GM10248 (cell line): ENCODE results near the gene SIGLEC7.

Experiments
- CTCF ChIA-PET: fragments of 300-600 bp; sonication (Branson Sonifier 250); formaldehyde crosslinking; extraction: SDS; loops from one replicate; lab custom pipeline; 2021; ENCODE audit warnings: antibody characterized with exemption; lab: Yijun Ruan, JAX
- POLR2A ChIA-PET: fragments of 350-650 bp; sonication (Branson Sonifier 250); formaldehyde crosslinking; extraction: SDS; loops from one replicate; lab custom pipeline; 2020; ENCODE audit warnings: antibody characterized with exemption; lab: Yijun Ruan, JAX
- DNase-seq: peaks from one replicate; pipeline ENCODE4 v3.0.0; 2012; ENCODE audit errors: extremely low spot score
- TF ChIP-seq, protein P1 (sequence below): IDR thresholded peaks from 2 replicates; pipeline ENCODE4 v1.5.1; 2012; ENCODE audit warnings: mild to moderate bottlenecking, low read depth; ENCODE audit errors: extremely low read depth, missing control alignments, control extremely low read depth

The SIGLEC7 gene

DNA sequence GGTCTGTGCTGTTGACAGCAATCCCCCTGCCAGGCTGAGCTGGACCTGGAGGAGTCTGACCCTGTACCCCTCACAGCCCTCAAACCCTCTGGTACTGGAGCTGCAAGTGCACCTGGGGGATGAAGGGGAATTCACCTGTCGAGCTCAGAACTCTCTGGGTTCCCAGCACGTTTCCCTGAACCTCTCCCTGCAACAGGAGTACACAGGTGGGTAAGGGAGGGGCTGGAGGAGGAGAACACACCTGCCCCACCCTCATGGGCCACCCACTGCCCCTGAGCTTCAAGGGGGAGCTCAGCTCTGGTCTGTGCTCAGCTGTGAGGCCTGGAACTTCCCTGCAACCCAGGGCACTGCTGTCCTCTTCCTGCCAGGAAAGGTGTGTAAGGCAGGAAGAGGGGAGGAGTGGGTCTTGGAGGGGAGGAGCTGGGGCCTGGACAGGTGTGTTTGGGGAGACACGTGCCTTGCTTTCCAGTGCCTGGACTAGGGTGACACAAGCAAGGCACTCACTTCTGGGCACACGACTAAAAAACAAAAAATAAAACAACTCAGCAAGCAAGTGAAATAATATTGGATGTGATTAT, 3.9 kb downstream of the SIGLEC7 start:
- POLR2A ChIA-PET = no interaction called here
- DNase-seq = no peak
- CTCF ChIA-PET = interaction anchor here (0.7 to 8.1 kb wide), 2 partner anchors 11 to 12 kb away, joined by 3 to 49 read pairs; no protein-coding TSS in a partner anchor

DNA sequence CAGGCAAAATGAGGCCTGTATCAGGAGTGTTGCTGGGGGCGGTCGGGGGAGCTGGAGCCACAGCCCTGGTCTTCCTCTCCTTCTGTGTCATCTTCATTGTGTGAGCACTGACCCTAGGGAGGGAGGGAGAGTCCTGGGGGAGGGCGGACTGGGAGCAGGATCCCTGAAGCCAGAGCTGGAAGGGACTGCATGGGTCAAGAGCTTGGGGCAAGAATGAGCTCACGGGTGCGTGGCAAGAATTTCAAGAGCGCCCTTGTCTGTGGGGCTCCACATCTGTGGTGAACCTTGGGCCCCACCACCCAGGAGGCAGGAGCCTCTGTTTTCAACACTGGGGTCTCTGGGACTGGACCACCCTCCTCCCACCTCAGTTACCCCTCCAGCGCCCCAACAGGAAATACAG, 4.7 kb downstream of the SIGLEC7 start:
- ChIA-PET CTCF (interaction anchor here (0.8 to 8.1 kb wide), 2 partner anchors 11 to 113 kb away, joined by 4 to 49 read pairs; no protein-coding TSS in a partner anchor), POLR2A (no interaction called here)
- TF ChIP-seq, protein P1, sequence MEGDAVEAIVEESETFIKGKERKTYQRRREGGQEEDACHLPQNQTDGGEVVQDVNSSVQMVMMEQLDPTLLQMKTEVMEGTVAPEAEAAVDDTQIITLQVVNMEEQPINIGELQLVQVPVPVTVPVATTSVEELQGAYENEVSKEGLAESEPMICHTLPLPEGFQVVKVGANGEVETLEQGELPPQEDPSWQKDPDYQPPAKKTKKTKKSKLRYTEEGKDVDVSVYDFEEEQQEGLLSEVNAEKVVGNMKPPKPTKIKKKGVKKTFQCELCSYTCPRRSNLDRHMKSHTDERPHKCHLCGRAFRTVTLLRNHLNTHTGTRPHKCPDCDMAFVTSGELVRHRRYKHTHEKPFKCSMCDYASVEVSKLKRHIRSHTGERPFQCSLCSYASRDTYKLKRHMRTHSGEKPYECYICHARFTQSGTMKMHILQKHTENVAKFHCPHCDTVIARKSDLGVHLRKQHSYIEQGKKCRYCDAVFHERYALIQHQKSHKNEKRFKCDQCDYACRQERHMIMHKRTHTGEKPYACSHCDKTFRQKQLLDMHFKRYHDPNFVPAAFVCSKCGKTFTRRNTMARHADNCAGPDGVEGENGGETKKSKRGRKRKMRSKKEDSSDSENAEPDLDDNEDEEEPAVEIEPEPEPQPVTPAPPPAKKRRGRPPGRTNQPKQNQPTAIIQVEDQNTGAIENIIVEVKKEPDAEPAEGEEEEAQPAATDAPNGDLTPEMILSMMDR = no peak
- DNase-seq = no peak

More for the DNA sequence above, 3.9 kb downstream of the SIGLEC7 start:
- TF ChIP-seq, protein P1 = no peak

DNA sequence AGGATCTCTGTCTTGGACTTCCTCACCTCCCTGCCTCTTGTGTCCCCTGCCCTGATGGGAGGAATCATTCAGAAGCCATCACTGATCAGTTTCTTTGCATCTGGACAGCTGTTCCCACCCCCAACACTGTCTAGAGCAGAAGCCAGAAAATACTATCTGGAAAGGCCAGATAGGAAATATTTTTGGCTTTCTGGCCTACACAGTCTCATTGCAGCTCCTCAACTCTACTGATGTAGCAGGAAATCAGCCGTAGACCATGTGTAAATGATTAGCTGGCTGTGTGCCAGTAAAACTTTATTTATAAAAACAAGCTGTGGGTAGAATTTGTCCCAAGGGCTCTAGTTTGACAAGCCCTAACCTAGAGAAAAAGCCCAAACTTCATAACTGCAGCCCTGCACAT, 5.6 kb downstream of the SIGLEC7 start:
- DNase-seq = no peak
- CTCF ChIA-PET = interaction anchor here (0.8 to 8.1 kb wide), 4 partner anchors 10 to 112 kb away, joined by 3 to 49 read pairs (median 4); no protein-coding TSS in a partner anchor
- POLR2A ChIA-PET = no interaction called here
- TF ChIP-seq, protein P1 = no peak

DNA sequence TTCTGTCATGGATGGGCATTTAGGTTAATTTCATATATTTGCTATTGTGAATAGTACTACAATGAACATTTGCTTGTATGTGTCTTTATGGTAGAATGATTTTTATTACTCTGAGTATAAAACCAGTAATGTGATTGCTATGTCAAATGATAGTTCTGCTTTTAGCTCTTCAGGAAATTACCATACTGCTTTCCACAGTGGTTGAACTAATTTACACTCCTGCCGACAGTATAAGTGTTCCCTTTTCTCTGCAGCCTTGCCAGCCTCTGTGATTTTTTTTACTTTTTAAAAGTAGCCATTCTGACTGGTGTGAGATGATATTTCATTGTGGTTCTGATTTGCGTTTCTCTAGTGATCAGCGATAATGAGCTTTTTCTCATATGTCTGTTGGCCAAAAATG, 6.5 kb downstream of the SIGLEC7 start:
- no peak for DNase-seq
- TF ChIP-seq, protein P1 = no peak
- ChIA-PET POLR2A (no interaction called here), CTCF (interaction anchor here (1.1 to 8.1 kb wide), 4 partner anchors 9 to 111 kb away, joined by 3 to 49 read pairs (median 4); no protein-coding TSS in a partner anchor)

DNA sequence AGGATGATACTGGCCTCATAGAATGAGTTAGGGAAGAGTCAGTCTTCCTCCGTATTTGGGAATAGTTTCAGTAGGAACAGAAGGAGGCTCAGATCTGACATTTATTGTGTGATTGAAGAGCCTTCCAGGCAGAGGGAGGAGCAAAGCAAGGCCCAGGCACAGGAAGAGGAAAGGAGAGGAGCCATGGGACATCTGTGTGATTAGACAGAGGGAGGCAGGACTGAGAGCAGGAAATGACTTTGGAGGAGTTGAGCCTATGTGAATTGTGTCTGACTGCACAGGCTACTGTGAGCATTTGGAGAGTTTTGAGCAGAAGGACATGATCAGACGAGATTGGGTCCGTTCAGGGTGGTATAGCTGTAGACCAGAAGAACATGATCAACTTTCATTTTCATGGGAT, 8.5 kb downstream of the SIGLEC7 start:
- DNase-seq = no peak
- POLR2A ChIA-PET = no interaction called here
- CTCF ChIA-PET = interaction anchor here (8.1 kb wide), 1 partner anchor 7 kb away, joined by 49 read pairs; no protein-coding TSS in a partner anchor
- TF ChIP-seq, protein P1 = no peak

DNA sequence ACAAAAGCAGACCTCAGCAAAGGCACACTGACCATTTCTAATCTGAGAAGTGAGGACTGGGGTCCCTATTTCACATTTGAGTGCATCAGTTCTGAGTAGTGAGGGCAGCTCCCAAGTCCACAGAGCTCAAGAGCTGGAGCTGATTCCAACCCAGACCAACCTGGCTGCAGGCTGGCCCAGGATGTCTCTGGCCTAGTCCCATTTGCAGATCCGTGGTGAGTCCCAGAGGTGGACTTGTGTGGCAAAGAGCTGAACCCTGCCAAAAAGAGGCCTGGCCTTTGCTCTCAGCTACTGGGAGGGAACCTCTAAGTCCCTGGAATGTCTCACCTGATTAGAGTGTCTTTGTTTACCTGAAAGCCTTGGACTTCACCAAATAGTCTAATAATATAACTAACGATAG, 14.6 kb downstream of the SIGLEC7 start:
- ChIA-PET CTCF (interaction anchor here (0.8 to 9.2 kb wide), 9 partner anchors 9 to 103 kb away, joined by 3 to 63 read pairs (median 6); partner anchors contain the start of gene SIGLEC7), POLR2A (no interaction called here)
- TF ChIP-seq, protein P1 = no peak
- DNase-seq = no peak
